Measurements from ENCODE around the gene RAB22A.

The RAB22A gene

GRCh38 chr20:58398254-58398653, 88.7 kb downstream of the RAB22A start:
- peaks cover 96% of the 10 kb centered on the region for H4K20me1 ChIP-seq (ENCODE audit: insufficient read depth, low read length)

GRCh38 chr20:58399926-58400325, 90.4 kb downstream of the RAB22A start:
- Histone ChIP-seq H3K36me3 (replicated peaks; ENCODE audit: low read depth, low read length) (peaks cover 19% of the 10 kb centered on the region), H2AFZ (ENCODE audit: low read depth, low read length) (no peak overlapping the region), H3K9me3 (ENCODE audit: insufficient read depth, low read length) (no peaks in the 10 kb centered on the region), H3K4me2 (ENCODE audit: low read length) (no peak overlapping the region), H4K20me1 (ENCODE audit: insufficient read depth, low read length) (peaks cover 96% of the 10 kb centered on the region), H3K79me2 (ENCODE audit: low read length) (peaks cover 100% of the 10 kb centered on the region), H3K27ac (ENCODE audit: low read length) (no peak overlapping the region), H3K4me1 (ENCODE audit: low read length) (peaks cover 33% of the 10 kb centered on the region), H3K4me3 (ENCODE audit: low read length) (no peak overlapping the region), H3K9ac (ENCODE audit: low read length) (no peak overlapping the region), H3K27me3 (ENCODE audit: low read depth, low read length) (no peaks in the 10 kb centered on the region)
- TF ChIP-seq CTCF (IDR thresholded peaks at IDR 0.05; ENCODE audit: low read depth, low read length) (no peak), EZH2phosphoT487 (IDR thresholded peaks at IDR 0.05; ENCODE audit: low read depth) (no peak)

More at GRCh38 chr20:58398254-58398653, 88.7 kb downstream of the RAB22A start:
- Histone ChIP-seq H3K9me3 (ENCODE audit: insufficient read depth, low read length) (no peaks in the 10 kb centered on the region), H3K27ac (ENCODE audit: low read length) (no peak overlapping the region), H3K4me3 (ENCODE audit: low read length) (no peak overlapping the region), H2AFZ (ENCODE audit: low read depth, low read length) (no peak overlapping the region), H3K27me3 (ENCODE audit: low read depth, low read length) (no peaks in the 10 kb centered on the region), H3K4me2 (ENCODE audit: low read length) (no peak overlapping the region), H3K36me3 (replicated peaks; ENCODE audit: low read depth, low read length) (peaks cover 28% of the 10 kb centered on the region), H3K9ac (ENCODE audit: low read length) (no peak overlapping the region), H3K79me2 (ENCODE audit: low read length) (peaks cover 100% of the 10 kb centered on the region), H3K4me1 (ENCODE audit: low read length) (peaks cover 25% of the 10 kb centered on the region)
- TF ChIP-seq CTCF (IDR thresholded peaks at IDR 0.05; ENCODE audit: low read depth, low read length) (no peak), EZH2phosphoT487 (IDR thresholded peaks at IDR 0.05; ENCODE audit: low read depth) (no peak)

GRCh38 chr20:58401162-58401561, 91.6 kb downstream of the RAB22A start:
- H3K9ac ChIP-seq (ENCODE audit: low read length): no peak overlapping the region
- no peak overlapping the region for H3K4me3 ChIP-seq (ENCODE audit: low read length)
- H3K4me1 ChIP-seq (ENCODE audit: low read length): peaks cover 33% of the 10 kb centered on the region
- peaks cover 100% of the 10 kb centered on the region for H3K79me2 ChIP-seq (ENCODE audit: low read length)
- H3K27me3 ChIP-seq (ENCODE audit: low read depth, low read length): no peaks in the 10 kb centered on the region
- H3K36me3 ChIP-seq (replicated peaks; ENCODE audit: low read depth, low read length): peaks cover 15% of the 10 kb centered on the region
- no peak for TF ChIP-seq EZH2phosphoT487 (IDR thresholded peaks at IDR 0.05; ENCODE audit: low read depth)
- no peak for TF ChIP-seq CTCF (IDR thresholded peaks at IDR 0.05; ENCODE audit: low read depth, low read length)
- no peaks in the 10 kb centered on the region for H3K9me3 ChIP-seq (ENCODE audit: insufficient read depth, low read length)
- no peak overlapping the region for H3K4me2 ChIP-seq (ENCODE audit: low read length)
- H2AFZ ChIP-seq (ENCODE audit: low read depth, low read length): no peak overlapping the region
- H3K27ac ChIP-seq (ENCODE audit: low read length): no peak overlapping the region
- H4K20me1 ChIP-seq (ENCODE audit: insufficient read depth, low read length): peaks cover 96% of the 10 kb centered on the region

GRCh38 chr20:58402305-58402704, 92.8 kb downstream of the RAB22A start:
- Histone ChIP-seq H3K4me2 (ENCODE audit: low read length) (peak overlapping the region; percentile 52), H3K36me3 (replicated peaks; ENCODE audit: low read depth, low read length) (peaks cover 15% of the 10 kb centered on the region), H4K20me1 (ENCODE audit: insufficient read depth, low read length) (peaks cover 97% of the 10 kb centered on the region), H3K9ac (ENCODE audit: low read length) (peak overlapping the region; percentile 14; the same call in 1 of the 2 replicates), H3K79me2 (ENCODE audit: low read length) (peaks cover 100% of the 10 kb centered on the region), H3K27ac (ENCODE audit: low read length) (peak overlapping the region; percentile 58), H3K9me3 (ENCODE audit: insufficient read depth, low read length) (no peaks in the 10 kb centered on the region), H3K4me1 (ENCODE audit: low read length) (peaks cover 33% of the 10 kb centered on the region), H2AFZ (ENCODE audit: low read depth, low read length) (no peak overlapping the region), H3K27me3 (ENCODE audit: low read depth, low read length) (no peaks in the 10 kb centered on the region), H3K4me3 (ENCODE audit: low read length) (peak overlapping the region; percentile 54)
- TF ChIP-seq EZH2phosphoT487 (IDR thresholded peaks at IDR 0.05; ENCODE audit: low read depth) (no peak), CTCF (IDR thresholded peaks at IDR 0.05; ENCODE audit: low read depth, low read length) (no peak)
